Choroid plexus epithelial cell (primary cell): ENCODE measurements around the gene GPALPP1.
A peak's percentile ranks its signal among the peaks of the same experiment; 100 is the strongest.

Experiments
- DNase-seq: peaks from one replicate; pipeline ENCODE4 v3.0.0-alpha.2; 2010; ENCODE audit warnings: low read depth
- H3K4me3 ChIP-seq: 2 replicates; pipeline ENCODE4 v1.5.1; 2011; ENCODE audit warnings: low read depth, mild to moderate bottlenecking, control low read depth, low read length, moderate library complexity
- CTCF ChIP-seq: conservative IDR thresholded peaks from 2 replicates; pipeline ENCODE4 v1.5.1; 2011; ENCODE audit warnings: low read depth, mild to moderate bottlenecking, control low read depth, inconsistent platforms, low read length, moderate library complexity

The GPALPP1 gene

DNA sequence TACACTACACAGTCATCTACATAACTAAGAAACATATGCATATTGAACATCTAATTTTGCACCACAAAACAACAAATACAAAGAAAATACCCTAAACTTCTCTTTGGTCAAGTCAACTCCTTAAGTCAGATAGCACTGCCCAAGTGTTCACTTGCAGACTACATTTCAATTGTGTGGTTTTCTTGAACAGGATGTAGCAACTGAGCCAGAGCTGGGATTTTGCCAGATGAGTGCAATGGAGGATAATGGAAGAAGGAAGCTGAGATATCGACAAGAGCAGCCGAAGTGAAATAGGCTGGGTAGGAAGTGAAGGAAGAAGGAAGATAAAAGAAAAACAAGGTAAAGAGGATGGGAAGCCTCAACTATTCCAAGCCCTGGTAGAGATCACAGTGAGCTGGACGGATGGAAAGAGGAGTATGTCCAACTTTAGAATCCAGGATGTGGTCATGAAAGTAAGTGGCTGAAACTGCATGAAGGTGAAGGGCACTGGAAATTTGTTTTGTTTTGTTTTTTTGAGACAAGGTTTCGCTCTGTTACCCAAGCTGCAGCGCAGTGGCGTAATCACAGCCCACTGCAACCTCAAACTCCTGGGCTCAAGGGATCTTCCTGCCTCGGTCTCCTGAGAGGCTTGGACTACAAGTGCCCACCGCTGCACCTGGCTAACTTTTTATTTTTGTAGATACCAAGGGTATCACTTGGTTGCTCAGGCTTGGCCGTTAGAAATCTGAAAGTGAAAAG, 15.1 kb upstream of the GPALPP1 start:
- TF ChIP-seq CTCF: no peak
- no peak overlapping the region for H3K4me3 ChIP-seq
- peak; percentile 84 for DNase-seq

- TF ChIP-seq CTCF: no peak
- H3K4me3 ChIP-seq: no peak overlapping the region
- no peak for DNase-seq
These were observed 13.1 kb upstream of the GPALPP1 start for GRCh38 chr13:44976196-44976595.

DNA sequence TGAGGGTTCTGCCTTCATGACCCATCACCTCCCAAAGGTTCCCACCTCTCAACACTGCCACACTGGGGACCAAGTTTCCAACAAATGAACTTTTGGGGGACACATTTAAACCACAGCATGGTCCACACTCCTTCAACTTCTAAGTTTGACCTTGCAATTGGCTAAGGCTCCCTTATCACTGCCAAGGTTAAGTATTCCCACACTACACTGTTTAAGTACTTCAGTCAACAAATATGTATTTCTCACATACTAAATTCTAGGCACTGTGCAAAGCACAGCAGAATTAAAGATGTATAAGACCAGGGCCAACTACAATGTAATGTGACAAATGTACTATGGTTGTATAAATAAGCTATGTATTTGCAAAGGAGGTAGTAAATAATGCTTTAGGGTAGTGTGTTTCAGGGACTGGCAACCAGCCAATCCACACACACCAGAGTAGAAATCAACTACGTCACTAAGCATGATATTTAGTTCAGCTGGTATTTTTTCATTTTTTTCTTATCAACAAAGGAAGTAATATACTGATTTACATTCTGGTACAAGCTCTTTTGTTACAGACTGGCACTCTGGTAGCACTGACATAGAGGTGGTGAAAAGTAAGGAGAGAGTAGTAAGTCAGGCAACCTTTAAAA, 12.3 kb upstream of the GPALPP1 start:
- no peak for TF ChIP-seq CTCF
- no peak overlapping the region for H3K4me3 ChIP-seq
- no peak for DNase-seq

- no peak for DNase-seq
- no peak overlapping the region for H3K4me3 ChIP-seq
- TF ChIP-seq CTCF: no peak
These were observed 11.0 kb upstream of the GPALPP1 start for GRCh38 chr13:44978328-44978727.

GRCh38 chr13:44989941-44990340, 603 bp downstream of the GPALPP1 start:
- DNase-seq: no peak

GRCh38 chr13:45003417-45003816, 14.1 kb downstream of the GPALPP1 start:
- TF ChIP-seq CTCF: no peak
- no peak for DNase-seq
- no peak overlapping the region for H3K4me3 ChIP-seq

More at GRCh38 chr13:44989941-44990340, 603 bp downstream of the GPALPP1 start:
- peak overlapping the region; percentile 98 for H3K4me3 ChIP-seq
- TF ChIP-seq CTCF: no peak

GRCh38 chr13:45004096-45004495, 14.8 kb downstream of the GPALPP1 start:
- no peak overlapping the region for H3K4me3 ChIP-seq
- no peak for DNase-seq
- TF ChIP-seq CTCF: no peak
